Hepatocyte (in vitro differentiated cells): ENCODE data around the gene ZNF598.
"Not testable (repeated sequence)": the region's sequence is repeated elsewhere in the genome, so short reads cannot be mapped to it uniquely, and the experiment has no call there.

ENCODE experiments used
- EZH2 ChIP-seq: fragments of 200-600 bp; sonication (generic); IDR thresholded peaks from 2 replicates; pipeline ENCODE4 v1.6.1; 2016; ENCODE audit warnings: antibody characterized with exemption, mild to moderate bottlenecking, borderline replicate concordance
- EZH2phosphoT487 ChIP-seq: fragments of 200-600 bp; sonication (generic); IDR thresholded peaks from one replicate; pipeline ENCODE4 v1.6.1; 2018; ENCODE audit warnings: antibody characterized with exemption, mild to moderate bottlenecking, low read depth, moderate library complexity; ENCODE audit not compliant: unreplicated experiment, severe bottlenecking
- TF ChIP-seq, protein P1 (sequence below): fragments of 200-600 bp; sonication (generic); IDR thresholded peaks from 2 replicates; pipeline ENCODE4 v1.5.1; 2016; ENCODE audit warnings: antibody characterized with exemption, mild to moderate bottlenecking; ENCODE audit not compliant: poor library complexity

DNA sequence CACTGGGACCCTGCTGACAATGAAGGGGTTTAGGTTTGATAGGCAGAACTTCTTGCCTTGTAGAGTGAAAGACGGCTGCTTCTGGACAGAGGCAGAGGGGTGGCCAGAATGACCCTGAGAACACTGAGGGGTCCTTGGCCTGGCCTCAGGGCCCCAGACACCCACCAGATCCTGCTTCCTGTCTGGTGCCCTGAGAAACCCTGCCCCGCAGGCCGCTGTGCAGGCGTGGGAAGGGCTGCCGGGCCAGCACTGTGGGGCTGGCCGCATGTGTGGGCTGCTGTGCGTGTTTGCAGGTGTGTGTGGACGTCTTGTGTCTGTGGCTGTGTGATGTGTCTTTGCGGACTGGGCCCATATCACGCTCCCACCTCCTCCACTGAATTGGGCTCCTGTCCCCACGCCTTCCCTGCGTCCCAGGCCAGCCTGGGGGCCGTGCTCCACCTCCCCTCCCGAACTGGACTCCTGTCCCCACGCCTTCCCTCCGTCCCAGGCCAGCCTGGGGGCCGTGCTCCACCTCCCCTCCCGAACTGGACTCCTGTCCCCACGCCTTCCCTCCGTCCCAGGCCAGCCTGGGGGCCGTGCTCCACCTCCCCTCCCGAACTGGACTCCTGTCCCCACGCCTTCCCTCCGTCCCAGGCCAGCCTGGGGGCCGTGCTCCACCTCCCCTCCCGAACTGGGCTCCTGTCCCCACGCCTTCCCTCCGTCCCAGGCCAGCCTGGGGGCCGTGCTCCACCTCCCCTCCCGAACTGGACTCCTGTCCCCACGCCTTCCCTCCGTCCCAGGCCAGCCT is 24.5 kb upstream of the ZNF598 start:
- TF ChIP-seq, protein P1, sequence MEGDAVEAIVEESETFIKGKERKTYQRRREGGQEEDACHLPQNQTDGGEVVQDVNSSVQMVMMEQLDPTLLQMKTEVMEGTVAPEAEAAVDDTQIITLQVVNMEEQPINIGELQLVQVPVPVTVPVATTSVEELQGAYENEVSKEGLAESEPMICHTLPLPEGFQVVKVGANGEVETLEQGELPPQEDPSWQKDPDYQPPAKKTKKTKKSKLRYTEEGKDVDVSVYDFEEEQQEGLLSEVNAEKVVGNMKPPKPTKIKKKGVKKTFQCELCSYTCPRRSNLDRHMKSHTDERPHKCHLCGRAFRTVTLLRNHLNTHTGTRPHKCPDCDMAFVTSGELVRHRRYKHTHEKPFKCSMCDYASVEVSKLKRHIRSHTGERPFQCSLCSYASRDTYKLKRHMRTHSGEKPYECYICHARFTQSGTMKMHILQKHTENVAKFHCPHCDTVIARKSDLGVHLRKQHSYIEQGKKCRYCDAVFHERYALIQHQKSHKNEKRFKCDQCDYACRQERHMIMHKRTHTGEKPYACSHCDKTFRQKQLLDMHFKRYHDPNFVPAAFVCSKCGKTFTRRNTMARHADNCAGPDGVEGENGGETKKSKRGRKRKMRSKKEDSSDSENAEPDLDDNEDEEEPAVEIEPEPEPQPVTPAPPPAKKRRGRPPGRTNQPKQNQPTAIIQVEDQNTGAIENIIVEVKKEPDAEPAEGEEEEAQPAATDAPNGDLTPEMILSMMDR = not testable (repeated sequence)
- TF ChIP-seq EZH2phosphoT487, EZH2: not testable (repeated sequence)
